ENCODE measurements around the gene EPB41.
A peak's percentile ranks its signal among the peaks of the same experiment; 100 is the strongest.
"Not testable (repeated sequence)": the region's sequence is repeated elsewhere in the genome, so short reads cannot be mapped to it uniquely, and the experiment has no call there.

Gene EPB41

DNA sequence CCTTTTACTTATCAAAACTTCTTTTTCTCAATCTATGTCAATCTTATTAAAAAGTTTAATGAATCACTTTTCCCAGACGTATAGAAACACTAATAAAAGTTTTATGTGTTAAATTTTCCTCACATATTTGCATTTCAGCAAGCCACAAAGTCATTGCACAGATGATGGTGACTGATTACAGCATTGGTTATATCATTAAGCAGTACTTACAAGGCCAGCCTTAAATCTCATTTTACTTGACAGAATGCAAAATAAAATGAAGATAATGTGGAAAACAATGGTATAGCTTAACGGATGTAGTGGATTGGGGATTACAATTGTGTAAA is 169.8 kb downstream of the EPB41 start (continued):
- TF ChIP-seq PRDM6 (tag by site-specific recombination; IDR thresholded peaks at IDR 0.05) (peak; percentile 82), ZSCAN30 (tag by site-specific recombination; IDR thresholded peaks at IDR 0.05) (no peak), ZNF423 (tag by site-specific recombination; IDR thresholded peaks at IDR 0.05) (no peak), IKZF3 (tag by site-specific recombination; IDR thresholded peaks at IDR 0.05) (peak; percentile 59)

GRCh38 chr1:29090937-29091618 is 176.7 kb downstream of the EPB41 start:
- TF ChIP-seq ZNF555 (tag by site-specific recombination; conservative IDR thresholded peaks at IDR 0.05) (no peak), ZNF560 (tag by site-specific recombination; IDR thresholded peaks at IDR 0.05; ENCODE audit: borderline replicate concordance) (no peak), ZNF10 (tag by site-specific recombination; IDR thresholded peaks at IDR 0.05) (no peak), ZNF292 (tag by site-specific recombination; IDR thresholded peaks at IDR 0.05; ENCODE audit: borderline replicate concordance, low read depth) (no peak), KLF7 (tag by site-specific recombination; IDR thresholded peaks at IDR 0.05; ENCODE audit: borderline replicate concordance) (no peak), ZNF211 (tag by site-specific recombination; IDR thresholded peaks at IDR 0.05; ENCODE audit: low read depth) (no peak), ZFP37 (tag by site-specific recombination; IDR thresholded peaks at IDR 0.05) (no peak)
- TF ChIP-seq, protein P1, sequence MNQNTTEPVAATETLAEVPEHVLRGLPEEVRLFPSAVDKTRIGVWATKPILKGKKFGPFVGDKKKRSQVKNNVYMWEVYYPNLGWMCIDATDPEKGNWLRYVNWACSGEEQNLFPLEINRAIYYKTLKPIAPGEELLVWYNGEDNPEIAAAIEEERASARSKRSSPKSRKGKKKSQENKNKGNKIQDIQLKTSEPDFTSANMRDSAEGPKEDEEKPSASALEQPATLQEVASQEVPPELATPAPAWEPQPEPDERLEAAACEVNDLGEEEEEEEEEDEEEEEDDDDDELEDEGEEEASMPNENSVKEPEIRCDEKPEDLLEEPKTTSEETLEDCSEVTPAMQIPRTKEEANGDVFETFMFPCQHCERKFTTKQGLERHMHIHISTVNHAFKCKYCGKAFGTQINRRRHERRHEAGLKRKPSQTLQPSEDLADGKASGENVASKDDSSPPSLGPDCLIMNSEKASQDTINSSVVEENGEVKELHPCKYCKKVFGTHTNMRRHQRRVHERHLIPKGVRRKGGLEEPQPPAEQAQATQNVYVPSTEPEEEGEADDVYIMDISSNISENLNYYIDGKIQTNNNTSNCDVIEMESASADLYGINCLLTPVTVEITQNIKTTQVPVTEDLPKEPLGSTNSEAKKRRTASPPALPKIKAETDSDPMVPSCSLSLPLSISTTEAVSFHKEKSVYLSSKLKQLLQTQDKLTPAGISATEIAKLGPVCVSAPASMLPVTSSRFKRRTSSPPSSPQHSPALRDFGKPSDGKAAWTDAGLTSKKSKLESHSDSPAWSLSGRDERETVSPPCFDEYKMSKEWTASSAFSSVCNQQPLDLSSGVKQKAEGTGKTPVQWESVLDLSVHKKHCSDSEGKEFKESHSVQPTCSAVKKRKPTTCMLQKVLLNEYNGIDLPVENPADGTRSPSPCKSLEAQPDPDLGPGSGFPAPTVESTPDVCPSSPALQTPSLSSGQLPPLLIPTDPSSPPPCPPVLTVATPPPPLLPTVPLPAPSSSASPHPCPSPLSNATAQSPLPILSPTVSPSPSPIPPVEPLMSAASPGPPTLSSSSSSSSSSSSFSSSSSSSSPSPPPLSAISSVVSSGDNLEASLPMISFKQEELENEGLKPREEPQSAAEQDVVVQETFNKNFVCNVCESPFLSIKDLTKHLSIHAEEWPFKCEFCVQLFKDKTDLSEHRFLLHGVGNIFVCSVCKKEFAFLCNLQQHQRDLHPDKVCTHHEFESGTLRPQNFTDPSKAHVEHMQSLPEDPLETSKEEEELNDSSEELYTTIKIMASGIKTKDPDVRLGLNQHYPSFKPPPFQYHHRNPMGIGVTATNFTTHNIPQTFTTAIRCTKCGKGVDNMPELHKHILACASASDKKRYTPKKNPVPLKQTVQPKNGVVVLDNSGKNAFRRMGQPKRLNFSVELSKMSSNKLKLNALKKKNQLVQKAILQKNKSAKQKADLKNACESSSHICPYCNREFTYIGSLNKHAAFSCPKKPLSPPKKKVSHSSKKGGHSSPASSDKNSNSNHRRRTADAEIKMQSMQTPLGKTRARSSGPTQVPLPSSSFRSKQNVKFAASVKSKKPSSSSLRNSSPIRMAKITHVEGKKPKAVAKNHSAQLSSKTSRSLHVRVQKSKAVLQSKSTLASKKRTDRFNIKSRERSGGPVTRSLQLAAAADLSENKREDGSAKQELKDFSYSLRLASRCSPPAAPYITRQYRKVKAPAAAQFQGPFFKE (tag by site-specific recombination; IDR thresholded peaks at IDR 0.05; ENCODE audit: borderline replicate concordance): no peak
- CTCF ChIA-PET: interaction anchor here (1.0 kb wide), 1 partner anchor 57 kb away, joined by 3 read pairs; no protein-coding TSS in a partner anchor
- peaks cover 3 to 12% of the 10 kb centered on the region in 2 experiments; a peak in 2 of 3 replicates for H3K36me3 ChIP-seq (ENCODE audit: control insufficient read depth in 2 of 2, insufficient read depth in 1 of 2, low read length in 2 of 2)
- POLR2A ChIA-PET: no interaction called here
- no peak overlapping the region for H3K4me3 ChIP-seq (ENCODE audit: low read depth, low read length)
- no peaks in the 10 kb centered on the region for H3K9me3 ChIP-seq (ENCODE audit: control insufficient read depth, insufficient read depth, low read depth, low read length)
- H3K27ac ChIP-seq (ENCODE audit: extremely low read depth, low read depth, low read length): no peak overlapping the region
- peaks cover under 1% of the 10 kb centered on the region; the same call in 1 of the 2 replicates for H3K4me1 ChIP-seq (ENCODE audit: control insufficient read depth, insufficient read depth, low read length)

GRCh38 chr1:29092704-29093103 is 178.3 kb downstream of the EPB41 start:
- Histone ChIP-seq H3K36me3 (ENCODE audit: control insufficient read depth in 2 of 2, insufficient read depth in 1 of 2, low read length in 2 of 2) (peaks cover 3 to 15% of the 10 kb centered on the region in 2 experiments; a peak in 2 of 3 replicates), H3K4me1 (ENCODE audit: control insufficient read depth, insufficient read depth, low read length) (peaks cover 11% of the 10 kb centered on the region)
- CTCF ChIA-PET: interaction anchor here (0.9 kb wide), 1 partner anchor 36 kb away, joined by 4 read pairs; no protein-coding TSS in a partner anchor
- H3K9me3 ChIP-seq (ENCODE audit: control insufficient read depth, insufficient read depth, low read depth, low read length); H3K4me3 ChIP-seq (ENCODE audit: low read depth, low read length); POLR2A ChIA-PET; H3K27ac ChIP-seq (ENCODE audit: extremely low read depth, low read depth, low read length): not testable (repeated sequence)
- peak; percentile 98 for TF ChIP-seq ZNF146 (tag by site-specific recombination; IDR thresholded peaks at IDR 0.05)
- TF ChIP-seq, protein P2, sequence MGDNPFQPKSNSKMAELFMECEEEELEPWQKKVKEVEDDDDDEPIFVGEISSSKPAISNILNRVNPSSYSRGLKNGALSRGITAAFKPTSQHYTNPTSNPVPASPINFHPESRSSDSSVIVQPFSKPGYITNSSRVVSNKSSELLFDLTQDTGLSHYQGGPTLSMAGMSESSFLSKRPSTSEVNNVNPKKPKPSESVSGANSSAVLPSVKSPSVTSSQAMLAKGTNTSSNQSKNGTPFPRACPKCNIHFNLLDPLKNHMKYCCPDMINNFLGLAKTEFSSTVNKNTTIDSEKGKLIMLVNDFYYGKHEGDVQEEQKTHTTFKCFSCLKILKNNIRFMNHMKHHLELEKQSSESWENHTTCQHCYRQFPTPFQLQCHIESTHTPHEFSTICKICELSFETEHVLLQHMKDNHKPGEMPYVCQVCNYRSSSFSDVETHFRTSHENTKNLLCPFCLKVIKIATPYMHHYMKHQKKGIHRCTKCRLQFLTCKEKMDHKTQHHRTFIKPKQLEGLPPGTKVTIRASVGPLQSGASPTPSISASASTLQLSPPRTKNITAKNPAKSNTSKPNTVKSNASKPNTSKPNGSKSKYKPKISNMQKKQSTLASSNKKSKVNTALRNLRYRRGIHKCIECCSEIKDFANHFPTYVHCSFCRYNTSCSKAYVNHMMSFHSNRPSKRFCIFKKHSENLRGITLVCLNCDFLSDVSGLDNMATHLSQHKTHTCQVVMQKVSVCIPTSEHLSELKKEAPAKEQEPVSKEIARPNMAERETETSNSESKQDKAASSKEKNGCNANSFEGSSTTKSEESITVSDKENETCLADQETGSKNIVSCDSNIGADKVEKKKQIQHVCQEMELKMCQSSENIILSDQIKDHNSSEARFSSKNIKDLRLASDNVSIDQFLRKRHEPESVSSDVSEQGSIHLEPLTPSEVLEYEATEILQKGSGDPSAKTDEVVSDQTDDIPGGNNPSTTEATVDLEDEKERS (tag by site-specific recombination; IDR thresholded peaks at IDR 0.05): 0 out of 2 replicates have a peak, but pooled peaks have one; percentile 49
- TF ChIP-seq ZNF580 (tag by site-specific recombination; IDR thresholded peaks at IDR 0.05): peak; percentile 84
